ENCODE measurements around the gene GRB10.

GRB10 gene

DNA sequence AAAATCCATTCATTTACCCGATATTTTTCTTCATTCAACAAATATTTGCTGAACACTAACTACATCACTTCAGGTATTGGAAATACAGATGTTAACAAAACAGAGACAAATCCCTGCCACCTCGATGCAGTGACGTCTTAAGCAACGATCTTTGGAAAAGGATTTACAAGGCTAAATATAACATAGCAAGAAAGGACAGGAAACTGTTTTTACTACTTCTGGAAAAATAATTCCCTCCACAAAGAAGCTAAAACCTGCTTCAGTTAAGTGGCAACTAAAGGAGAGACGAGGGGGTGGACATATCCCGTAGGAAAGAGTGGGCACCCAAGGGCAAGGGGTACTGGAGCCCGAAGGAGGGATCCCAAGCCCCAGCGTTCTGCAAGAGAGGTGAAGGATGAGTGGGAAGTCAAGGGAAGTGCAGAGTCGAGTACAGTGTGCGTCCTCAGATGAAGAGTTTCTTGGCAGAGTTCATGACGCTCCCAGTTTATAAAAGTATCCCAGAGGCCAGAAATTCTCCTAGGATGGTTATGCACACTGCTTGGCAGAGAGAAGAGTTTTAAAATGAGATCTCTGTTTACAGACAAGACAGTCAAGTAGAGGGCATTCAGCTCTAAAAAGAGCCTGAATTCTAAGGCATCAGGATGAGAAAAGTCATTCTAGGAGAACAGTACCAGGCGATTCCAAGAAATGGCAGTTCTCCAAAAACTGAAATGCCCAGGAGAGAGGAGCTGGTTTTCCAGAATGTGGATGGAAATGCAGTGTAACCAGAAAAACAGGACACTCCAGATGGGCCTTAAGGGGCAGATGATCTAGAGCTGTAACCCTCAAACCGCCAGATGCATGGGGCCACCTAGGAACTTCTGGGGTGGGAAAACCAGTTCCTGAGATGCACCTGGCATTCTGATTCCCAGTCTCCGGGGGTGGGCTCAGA lies 97.3 kb downstream of the GRB10 start:
- H3K4me3 ChIP-seq (ENCODE audit: insufficient read depth, low read depth, low read length, poor library complexity, severe bottlenecking): no peak overlapping the region
- no peaks in the 10 kb centered on the region for H3K27me3 ChIP-seq (replicated peaks; ENCODE audit: control insufficient read depth, insufficient read depth, low read length, poor library complexity, severe bottlenecking)
- no peaks in the 10 kb centered on the region for H3K36me3 ChIP-seq (ENCODE audit: control insufficient read depth, insufficient read depth, low read length)
- DNase-seq: no peak
- no peak overlapping the region for H3K27ac ChIP-seq (ENCODE audit: insufficient read depth, low read length, poor library complexity, severe bottlenecking)
- no peaks in the 10 kb centered on the region for H3K9me3 ChIP-seq (ENCODE audit: control insufficient read depth, low read length)
- H3K4me1 ChIP-seq (ENCODE audit: control insufficient read depth, insufficient read depth, low read length, poor library complexity, severe bottlenecking): no peaks in the 10 kb centered on the region

DNA sequence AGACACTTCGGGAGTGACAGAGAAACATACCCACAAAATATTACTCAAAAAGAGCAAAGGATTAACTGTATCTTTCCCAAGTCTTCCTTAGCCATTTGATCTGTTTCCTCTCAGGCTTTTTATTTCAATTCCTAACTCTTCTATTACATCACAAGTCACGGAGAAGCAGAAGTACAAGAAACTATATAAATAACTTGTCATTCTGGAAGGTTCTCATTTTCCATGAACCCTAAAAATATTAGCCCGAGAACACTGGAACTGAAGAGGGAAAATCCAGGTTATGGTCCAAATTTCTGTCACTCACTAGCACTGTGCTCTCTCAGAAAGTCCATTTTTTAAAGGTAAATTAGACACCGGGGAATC lies 98.0 kb downstream of the GRB10 start:
- no peaks in the 10 kb centered on the region for H3K36me3 ChIP-seq (ENCODE audit: control insufficient read depth, insufficient read depth, low read length)
- DNase-seq: no peak
- H3K4me3 ChIP-seq (ENCODE audit: insufficient read depth, low read depth, low read length, poor library complexity, severe bottlenecking): no peak overlapping the region
- no peak overlapping the region for H3K27ac ChIP-seq (ENCODE audit: insufficient read depth, low read length, poor library complexity, severe bottlenecking)
- H3K4me1 ChIP-seq (ENCODE audit: control insufficient read depth, insufficient read depth, low read length, poor library complexity, severe bottlenecking): no peaks in the 10 kb centered on the region
- H3K27me3 ChIP-seq (replicated peaks; ENCODE audit: control insufficient read depth, insufficient read depth, low read length, poor library complexity, severe bottlenecking): no peaks in the 10 kb centered on the region
- no peaks in the 10 kb centered on the region for H3K9me3 ChIP-seq (ENCODE audit: control insufficient read depth, low read length)

DNA sequence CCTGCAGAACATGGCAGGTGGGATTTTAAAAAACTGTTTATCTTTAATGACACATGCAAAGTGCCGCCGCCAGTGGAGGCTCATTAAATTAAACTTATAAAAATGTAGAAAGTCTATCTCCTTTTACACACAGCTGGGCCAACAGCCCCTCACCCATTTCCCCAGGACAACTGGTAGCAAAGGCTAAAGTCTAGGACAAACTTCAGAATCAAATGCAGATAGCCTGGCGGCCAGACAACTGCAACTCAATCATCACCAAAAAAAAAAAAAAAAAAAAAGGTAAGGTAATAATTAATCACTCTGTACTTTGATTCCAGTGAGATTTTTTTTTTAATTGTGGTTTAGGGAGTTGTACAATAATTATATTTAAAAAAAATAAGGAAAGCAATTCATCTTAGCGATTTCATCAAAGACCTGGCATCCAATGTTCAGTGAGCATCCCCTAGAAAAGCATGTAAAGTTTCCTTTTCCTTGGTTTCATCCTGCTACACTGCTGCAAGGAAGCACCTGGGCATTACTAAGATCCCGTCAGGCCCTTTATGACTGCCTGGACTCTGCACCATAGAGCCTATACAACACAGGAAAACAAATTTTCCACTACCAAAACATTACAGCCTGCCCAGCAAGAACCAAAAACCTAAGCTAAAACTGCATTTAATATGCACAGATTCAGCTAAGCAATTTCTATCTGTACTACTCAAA lies 98.5 kb downstream of the GRB10 start:
- DNase-seq: no peak
- no peaks in the 10 kb centered on the region for H3K36me3 ChIP-seq (ENCODE audit: control insufficient read depth, insufficient read depth, low read length)
- no peaks in the 10 kb centered on the region for H3K27me3 ChIP-seq (replicated peaks; ENCODE audit: control insufficient read depth, insufficient read depth, low read length, poor library complexity, severe bottlenecking)
- H3K4me1 ChIP-seq (ENCODE audit: control insufficient read depth, insufficient read depth, low read length, poor library complexity, severe bottlenecking): no peaks in the 10 kb centered on the region
- no peak overlapping the region for H3K4me3 ChIP-seq (ENCODE audit: insufficient read depth, low read depth, low read length, poor library complexity, severe bottlenecking)
- no peaks in the 10 kb centered on the region for H3K9me3 ChIP-seq (ENCODE audit: control insufficient read depth, low read length)
- H3K27ac ChIP-seq (ENCODE audit: insufficient read depth, low read length, poor library complexity, severe bottlenecking): no peak overlapping the region

DNA sequence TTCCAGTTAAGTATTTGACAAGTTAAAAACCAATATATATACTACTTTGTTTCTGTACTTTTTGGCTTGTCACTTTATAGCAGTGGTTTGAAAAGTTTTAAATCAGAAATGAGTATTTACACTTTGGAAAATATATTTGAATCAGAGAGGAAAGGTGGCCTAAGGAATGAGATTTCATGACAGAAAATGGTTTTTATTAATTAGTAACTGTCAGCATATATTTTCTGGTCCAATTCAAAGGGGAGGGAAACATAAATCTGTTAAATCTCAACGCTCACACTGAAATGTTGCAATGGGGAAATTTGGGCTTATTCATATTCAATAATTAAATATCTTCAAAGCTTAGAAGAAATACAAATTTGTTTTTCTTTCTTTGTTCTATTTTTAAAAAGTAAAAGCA lies 100.1 kb downstream of the GRB10 start:
- Histone ChIP-seq H3K9me3 (ENCODE audit: control insufficient read depth, low read length) (no peaks in the 10 kb centered on the region), H3K27me3 (replicated peaks; ENCODE audit: control insufficient read depth, insufficient read depth, low read length, poor library complexity, severe bottlenecking) (no peaks in the 10 kb centered on the region), H3K4me3 (ENCODE audit: insufficient read depth, low read depth, low read length, poor library complexity, severe bottlenecking) (no peak overlapping the region), H3K36me3 (ENCODE audit: control insufficient read depth, insufficient read depth, low read length) (no peaks in the 10 kb centered on the region), H3K27ac (ENCODE audit: insufficient read depth, low read length, poor library complexity, severe bottlenecking) (no peak overlapping the region), H3K4me1 (ENCODE audit: control insufficient read depth, insufficient read depth, low read length, poor library complexity, severe bottlenecking) (no peaks in the 10 kb centered on the region)
- no peak for DNase-seq

DNA sequence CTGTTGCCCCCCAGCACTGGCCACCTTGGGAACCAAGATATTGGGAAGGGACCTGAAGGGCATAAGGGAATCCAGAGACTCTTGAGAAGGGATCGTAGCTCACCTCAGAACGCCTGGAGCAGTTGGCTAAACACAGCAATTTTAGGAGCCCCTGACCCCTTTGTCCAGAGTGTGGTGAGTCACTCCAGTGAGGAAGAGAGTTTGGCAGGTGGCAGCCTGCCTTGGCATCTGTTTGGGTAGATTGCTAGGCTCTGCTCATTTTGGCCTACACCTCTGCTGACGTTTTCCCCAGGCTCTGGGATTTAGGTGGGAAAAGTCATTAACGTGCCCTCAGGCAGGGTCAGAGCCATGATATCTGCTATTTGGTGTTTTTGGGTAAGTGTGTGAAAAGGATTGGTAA lies 100.6 kb downstream of the GRB10 start:
- no peak for DNase-seq
- no peaks in the 10 kb centered on the region for H3K27me3 ChIP-seq (replicated peaks; ENCODE audit: control insufficient read depth, insufficient read depth, low read length, poor library complexity, severe bottlenecking)
- no peak overlapping the region for H3K4me3 ChIP-seq (ENCODE audit: insufficient read depth, low read depth, low read length, poor library complexity, severe bottlenecking)
- no peaks in the 10 kb centered on the region for H3K36me3 ChIP-seq (ENCODE audit: control insufficient read depth, insufficient read depth, low read length)
- H3K9me3 ChIP-seq (ENCODE audit: control insufficient read depth, low read length): no peaks in the 10 kb centered on the region
- H3K4me1 ChIP-seq (ENCODE audit: control insufficient read depth, insufficient read depth, low read length, poor library complexity, severe bottlenecking): no peaks in the 10 kb centered on the region
- H3K27ac ChIP-seq (ENCODE audit: insufficient read depth, low read length, poor library complexity, severe bottlenecking): no peak overlapping the region

DNA sequence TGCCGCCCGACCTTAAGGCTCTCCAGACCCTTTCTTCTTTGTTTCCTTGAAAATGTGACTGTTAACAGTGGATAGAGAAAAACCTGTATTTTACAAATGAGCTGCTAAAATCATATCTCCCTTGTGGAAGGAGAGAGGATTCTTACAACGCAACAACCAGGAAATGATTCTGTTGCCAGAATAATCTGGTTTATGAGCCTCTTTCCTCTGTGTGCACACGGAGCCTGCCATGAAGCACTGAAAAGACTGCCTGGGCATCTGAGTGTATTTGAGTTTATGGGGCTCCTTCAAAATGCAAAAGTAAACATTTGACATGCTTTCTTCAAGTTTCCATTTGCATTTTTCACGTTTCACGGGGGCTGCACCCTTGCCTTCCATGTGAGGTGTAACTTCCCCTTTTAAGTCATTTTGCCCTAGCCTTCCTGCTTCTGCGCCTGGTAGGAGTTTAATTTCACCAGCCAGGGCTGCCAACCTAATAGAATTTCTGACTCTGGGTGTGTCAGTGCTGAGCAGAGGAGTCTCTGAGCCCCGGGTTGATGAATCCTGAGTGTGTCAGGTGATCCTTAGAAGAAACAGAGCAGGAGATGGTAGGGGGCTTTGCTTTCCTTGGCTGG lies 101.2 kb downstream of the GRB10 start:
- H3K4me3 ChIP-seq (ENCODE audit: insufficient read depth, low read depth, low read length, poor library complexity, severe bottlenecking): no peak overlapping the region
- H3K9me3 ChIP-seq (ENCODE audit: control insufficient read depth, low read length): no peaks in the 10 kb centered on the region
- no peaks in the 10 kb centered on the region for H3K36me3 ChIP-seq (ENCODE audit: control insufficient read depth, insufficient read depth, low read length)
- no peaks in the 10 kb centered on the region for H3K4me1 ChIP-seq (ENCODE audit: control insufficient read depth, insufficient read depth, low read length, poor library complexity, severe bottlenecking)
- H3K27ac ChIP-seq (ENCODE audit: insufficient read depth, low read length, poor library complexity, severe bottlenecking): no peak overlapping the region
- no peak for DNase-seq
- H3K27me3 ChIP-seq (replicated peaks; ENCODE audit: control insufficient read depth, insufficient read depth, low read length, poor library complexity, severe bottlenecking): no peaks in the 10 kb centered on the region

DNA sequence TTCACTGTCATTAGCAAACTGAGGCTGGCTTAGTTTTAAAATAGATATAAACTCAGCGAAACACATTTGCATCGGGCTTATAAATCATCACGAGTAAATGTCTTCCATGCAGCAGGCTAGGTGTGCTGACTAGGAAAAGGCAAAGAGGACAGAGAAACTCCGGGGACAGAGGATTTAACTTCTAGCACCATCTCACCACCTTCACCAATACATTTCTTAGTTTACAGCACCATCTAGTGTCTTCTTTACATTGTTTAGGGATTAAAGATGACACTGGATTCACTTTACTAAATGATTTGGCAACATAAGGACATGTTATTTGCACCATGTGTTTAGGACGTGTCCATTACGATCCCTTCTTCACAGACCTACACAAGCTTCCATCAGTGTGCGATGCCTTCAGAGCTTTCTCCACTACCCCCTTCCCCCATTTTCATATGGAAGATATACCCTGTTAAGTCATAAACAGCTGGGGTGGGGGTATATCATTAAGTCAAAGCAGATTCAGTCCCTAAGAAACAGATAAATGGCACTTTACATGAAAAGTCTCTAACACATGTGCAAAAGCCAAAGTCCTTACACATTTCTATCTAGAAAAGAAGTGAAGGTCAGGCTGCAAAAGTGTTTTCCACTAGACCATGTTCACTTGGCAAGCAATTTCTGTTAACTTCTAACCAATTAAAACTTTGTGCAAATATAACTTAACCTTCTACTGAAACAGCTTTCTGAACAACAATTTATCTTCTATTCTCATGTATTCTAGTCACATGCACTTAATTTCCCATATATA lies 103.3 kb downstream of the GRB10 start:
- Histone ChIP-seq H3K4me1 (ENCODE audit: control insufficient read depth, insufficient read depth, low read length, poor library complexity, severe bottlenecking) (no peaks in the 10 kb centered on the region), H3K27ac (ENCODE audit: insufficient read depth, low read length, poor library complexity, severe bottlenecking) (no peak overlapping the region), H3K27me3 (replicated peaks; ENCODE audit: control insufficient read depth, insufficient read depth, low read length, poor library complexity, severe bottlenecking) (no peaks in the 10 kb centered on the region), H3K9me3 (ENCODE audit: control insufficient read depth, low read length) (no peaks in the 10 kb centered on the region), H3K36me3 (ENCODE audit: control insufficient read depth, insufficient read depth, low read length) (no peaks in the 10 kb centered on the region), H3K4me3 (ENCODE audit: insufficient read depth, low read depth, low read length, poor library complexity, severe bottlenecking) (no peak overlapping the region)
- DNase-seq: no peak

DNA sequence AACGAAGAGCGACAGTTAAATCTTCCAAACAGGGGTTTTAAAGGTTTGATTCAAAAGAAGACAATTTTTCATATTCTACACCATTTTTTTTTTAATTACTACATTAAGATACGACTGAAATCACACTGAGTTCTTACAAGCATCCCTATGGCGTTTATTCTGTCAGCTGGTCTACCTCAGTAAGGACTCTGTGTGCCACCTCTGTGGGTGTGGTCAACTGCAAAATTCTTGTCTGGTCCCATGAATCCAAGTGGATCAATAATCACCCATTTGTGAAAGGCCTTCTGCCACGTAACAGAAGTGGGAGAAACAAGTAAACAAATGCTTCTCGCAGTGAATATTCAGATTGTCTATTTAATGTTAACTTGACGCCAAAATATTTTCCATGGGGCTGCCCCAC lies 104.1 kb downstream of the GRB10 start:
- Histone ChIP-seq H3K9me3 (ENCODE audit: control insufficient read depth, low read length) (no peaks in the 10 kb centered on the region), H3K27ac (ENCODE audit: insufficient read depth, low read length, poor library complexity, severe bottlenecking) (no peak overlapping the region), H3K4me1 (ENCODE audit: control insufficient read depth, insufficient read depth, low read length, poor library complexity, severe bottlenecking) (no peaks in the 10 kb centered on the region), H3K36me3 (ENCODE audit: control insufficient read depth, insufficient read depth, low read length) (no peaks in the 10 kb centered on the region), H3K4me3 (ENCODE audit: insufficient read depth, low read depth, low read length, poor library complexity, severe bottlenecking) (no peak overlapping the region), H3K27me3 (replicated peaks; ENCODE audit: control insufficient read depth, insufficient read depth, low read length, poor library complexity, severe bottlenecking) (no peaks in the 10 kb centered on the region)
- DNase-seq: no peak

DNA sequence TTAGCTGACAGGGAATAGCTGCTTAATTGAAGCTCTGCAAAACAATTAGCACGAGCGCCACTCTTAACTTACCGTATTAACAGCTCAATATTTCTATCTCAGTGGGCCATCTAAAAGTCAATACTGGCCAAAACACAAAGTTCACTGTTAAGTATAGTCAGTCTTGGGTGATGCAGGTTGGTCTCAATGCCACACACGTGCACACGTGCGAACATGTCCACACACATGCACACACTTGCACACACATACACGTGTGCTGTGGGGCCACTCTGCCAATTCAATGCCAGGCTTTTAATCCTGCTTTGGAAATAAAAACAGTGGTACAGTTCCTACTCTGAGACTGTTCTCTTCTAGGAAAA lies 105.1 kb downstream of the GRB10 start:
- no peaks in the 10 kb centered on the region for H3K9me3 ChIP-seq (ENCODE audit: control insufficient read depth, low read length)
- no peak overlapping the region for H3K27ac ChIP-seq (ENCODE audit: insufficient read depth, low read length, poor library complexity, severe bottlenecking)
- H3K27me3 ChIP-seq (replicated peaks; ENCODE audit: control insufficient read depth, insufficient read depth, low read length, poor library complexity, severe bottlenecking): no peaks in the 10 kb centered on the region
- DNase-seq: no peak
- no peak overlapping the region for H3K4me3 ChIP-seq (ENCODE audit: insufficient read depth, low read depth, low read length, poor library complexity, severe bottlenecking)
- no peaks in the 10 kb centered on the region for H3K36me3 ChIP-seq (ENCODE audit: control insufficient read depth, insufficient read depth, low read length)
- H3K4me1 ChIP-seq (ENCODE audit: control insufficient read depth, insufficient read depth, low read length, poor library complexity, severe bottlenecking): no peaks in the 10 kb centered on the region
